Measurements from ENCODE around the gene FOXP1.

FOXP1 gene

GRCh38 chr3:71104976-71105375, 478.6 kb downstream of the FOXP1 start:
- DNase-seq: no peak

GRCh38 chr3:71104556-71104955, 479.0 kb downstream of the FOXP1 start:
- DNase-seq: no peak

- DNase-seq: no peak
These were observed 479.4 kb downstream of the FOXP1 start for GRCh38 chr3:71104121-71104541.

GRCh38 chr3:71103430-71103921, 480.1 kb downstream of the FOXP1 start:
- DNase-seq: no peak

- DNase-seq: peak; percentile 9
These were observed 481.2 kb downstream of the FOXP1 start for GRCh38 chr3:71102111-71102983.

- DNase-seq: no peak
These were observed 481.9 kb downstream of the FOXP1 start for GRCh38 chr3:71101626-71102025.

GRCh38 chr3:71101014-71101413, 482.5 kb downstream of the FOXP1 start:
- peak; percentile 29 for DNase-seq

- DNase-seq: no peak
These were observed 483.4 kb downstream of the FOXP1 start for GRCh38 chr3:71099997-71100719.

- no peak for DNase-seq
These were observed 486.0 kb downstream of the FOXP1 start for GRCh38 chr3:71097557-71097956.

- DNase-seq: no peak
These were observed 487.8 kb downstream of the FOXP1 start for GRCh38 chr3:71095511-71096291.

- DNase-seq: no peak
These were observed 488.8 kb downstream of the FOXP1 start for GRCh38 chr3:71094658-71095209.

GRCh38 chr3:71092665-71093064, 490.9 kb downstream of the FOXP1 start:
- no peak for DNase-seq

- no peak for DNase-seq
These were observed 493.3 kb downstream of the FOXP1 start for GRCh38 chr3:71090207-71090606.

- DNase-seq: no peak
These were observed 494.2 kb downstream of the FOXP1 start for GRCh38 chr3:71089271-71089847.

GRCh38 chr3:71088742-71089141, 494.8 kb downstream of the FOXP1 start:
- no peak for DNase-seq

GRCh38 chr3:71088019-71088708, 495.4 kb downstream of the FOXP1 start:
- no peak for DNase-seq

GRCh38 chr3:71087143-71088018, 496.1 kb downstream of the FOXP1 start:
- DNase-seq: no peak

- DNase-seq: no peak
These were observed 496.8 kb downstream of the FOXP1 start for GRCh38 chr3:71086777-71087142.

- DNase-seq: no peak
These were observed 499.8 kb downstream of the FOXP1 start for GRCh38 chr3:71083726-71084131.

GRCh38 chr3:71082833-71083232, 500.7 kb downstream of the FOXP1 start:
- DNase-seq: no peak
